ENCODE measurements around the gene FBN2. TPM values are rescaled to one million over a fixed set of nuclear protein-coding genes. Genes with fewer than 3 reads are reported as not detected.

Gene FBN2
- total RNA-seq, 1 experiment from 2014 or later = not detected

DNA sequence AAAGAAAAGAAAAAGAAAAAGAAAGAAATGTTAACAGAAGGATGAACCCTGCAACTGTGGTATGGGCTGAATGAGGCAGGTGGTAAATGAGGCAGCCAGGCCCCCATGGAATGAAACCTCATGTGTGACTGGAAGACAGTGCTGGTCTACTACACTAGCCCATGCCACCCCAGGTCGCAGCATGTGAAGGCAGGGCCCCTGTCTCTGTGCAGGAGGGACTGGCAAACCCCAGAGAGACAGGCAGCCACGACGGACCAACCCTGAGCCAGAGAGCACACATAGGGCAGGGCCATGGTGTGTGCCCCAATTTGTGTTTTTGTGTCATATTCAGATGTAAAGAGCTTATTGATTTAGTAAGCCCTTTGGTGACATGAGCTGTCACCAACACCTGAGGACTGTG, 198.5 kb downstream of the FBN2 start:
- no peak overlapping the region for H3K4me3 ChIP-seq (ENCODE audit: low read length)
- no peak for DNase-seq
- no peak overlapping the region for H3K27ac ChIP-seq (ENCODE audit: low read length)
- no peaks in the 10 kb centered on the region for H3K9me3 ChIP-seq (ENCODE audit: low read length)
- no peaks in the 10 kb centered on the region for H3K79me2 ChIP-seq (ENCODE audit: low read length)
- H3K36me3 ChIP-seq (ENCODE audit: insufficient read depth, low read length) = no peaks in the 10 kb centered on the region
- H3K9me2 ChIP-seq (replicated peaks; ENCODE audit: insufficient read depth, low read length) = no peaks in the 10 kb centered on the region
- H3K4me2 ChIP-seq (ENCODE audit: low read depth, low read length, poor library complexity, severe bottlenecking) = no peak overlapping the region
- H2AFZ ChIP-seq (ENCODE audit: low read length) = no peak overlapping the region
- H3K9ac ChIP-seq (ENCODE audit: low read length) = no peak overlapping the region
- H3K4me1 ChIP-seq (ENCODE audit: low read length) = no peaks in the 10 kb centered on the region
- no peaks in the 10 kb centered on the region for H4K20me1 ChIP-seq (ENCODE audit: insufficient read depth, low read depth, low read length)
- H3K27me3 ChIP-seq (ENCODE audit: low read length) = no peaks in the 10 kb centered on the region

DNA sequence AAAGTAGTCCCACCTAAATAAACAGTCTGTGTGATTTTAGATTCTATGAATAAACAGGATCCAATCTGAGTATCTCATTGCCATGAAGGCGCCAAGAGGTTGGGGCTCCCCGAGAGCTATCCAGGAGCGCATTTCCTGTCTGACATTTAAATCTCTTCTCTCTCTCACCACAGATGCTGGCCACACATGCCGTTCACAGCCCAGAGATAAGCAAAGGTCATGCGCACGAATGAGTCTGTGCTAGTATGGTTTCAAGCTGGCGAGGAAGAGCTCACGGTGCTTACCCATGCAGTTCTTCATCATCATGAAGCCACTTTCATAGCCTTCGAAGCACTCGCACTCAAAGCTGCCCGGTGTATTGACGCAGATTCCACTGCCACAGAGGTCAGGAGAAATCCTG, 199.4 kb downstream of the FBN2 start:
- no peaks in the 10 kb centered on the region for H4K20me1 ChIP-seq (ENCODE audit: insufficient read depth, low read depth, low read length)

DNA sequence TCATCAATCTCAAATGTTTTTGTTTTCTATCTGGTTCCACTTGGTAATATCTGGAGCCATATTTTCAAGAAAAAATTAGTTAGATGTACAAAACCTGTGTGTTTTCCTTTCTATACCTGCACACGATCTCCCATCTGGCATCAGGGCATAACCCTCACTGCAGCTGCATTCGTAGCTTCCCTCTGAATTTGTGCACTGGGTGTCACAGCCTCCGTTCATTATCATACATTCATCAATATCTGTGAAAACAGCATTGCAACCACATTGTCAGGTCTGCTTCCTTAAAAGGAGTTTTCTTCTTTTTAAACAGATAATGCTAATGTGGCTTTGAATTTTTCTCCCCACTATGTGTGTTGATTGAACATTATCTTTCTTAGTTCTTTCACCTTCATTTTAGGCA, 202.7 kb downstream of the FBN2 start:
- no peak for DNase-seq
- H2AFZ ChIP-seq (ENCODE audit: low read length) = no peak overlapping the region
- H3K9ac ChIP-seq (ENCODE audit: low read length) = no peak overlapping the region
- H3K4me2 ChIP-seq (ENCODE audit: low read depth, low read length, poor library complexity, severe bottlenecking) = no peak overlapping the region
- no peaks in the 10 kb centered on the region for H4K20me1 ChIP-seq (ENCODE audit: insufficient read depth, low read depth, low read length)
- H3K27me3 ChIP-seq (ENCODE audit: low read length) = no peaks in the 10 kb centered on the region
- H3K27ac ChIP-seq (ENCODE audit: low read length) = no peak overlapping the region
- H3K9me3 ChIP-seq (ENCODE audit: low read length) = no peaks in the 10 kb centered on the region
- H3K4me3 ChIP-seq (ENCODE audit: low read length) = no peak overlapping the region
- no peaks in the 10 kb centered on the region for H3K4me1 ChIP-seq (ENCODE audit: low read length)
- no peaks in the 10 kb centered on the region for H3K79me2 ChIP-seq (ENCODE audit: low read length)
- no peaks in the 10 kb centered on the region for H3K36me3 ChIP-seq (ENCODE audit: insufficient read depth, low read length)
- H3K9me2 ChIP-seq (replicated peaks; ENCODE audit: insufficient read depth, low read length) = no peaks in the 10 kb centered on the region

More for the DNA sequence above, 199.4 kb downstream of the FBN2 start:
- Histone ChIP-seq H3K36me3 (ENCODE audit: insufficient read depth, low read length) (no peaks in the 10 kb centered on the region), H3K27me3 (ENCODE audit: low read length) (no peaks in the 10 kb centered on the region), H3K4me1 (ENCODE audit: low read length) (no peaks in the 10 kb centered on the region), H3K27ac (ENCODE audit: low read length) (no peak overlapping the region), H3K4me3 (ENCODE audit: low read length) (no peak overlapping the region), H3K79me2 (ENCODE audit: low read length) (no peaks in the 10 kb centered on the region), H2AFZ (ENCODE audit: low read length) (no peak overlapping the region), H3K9ac (ENCODE audit: low read length) (no peak overlapping the region), H3K9me3 (ENCODE audit: low read length) (no peaks in the 10 kb centered on the region), H3K9me2 (replicated peaks; ENCODE audit: insufficient read depth, low read length) (no peaks in the 10 kb centered on the region), H3K4me2 (ENCODE audit: low read depth, low read length, poor library complexity, severe bottlenecking) (no peak overlapping the region)
- DNase-seq = no peak

DNA sequence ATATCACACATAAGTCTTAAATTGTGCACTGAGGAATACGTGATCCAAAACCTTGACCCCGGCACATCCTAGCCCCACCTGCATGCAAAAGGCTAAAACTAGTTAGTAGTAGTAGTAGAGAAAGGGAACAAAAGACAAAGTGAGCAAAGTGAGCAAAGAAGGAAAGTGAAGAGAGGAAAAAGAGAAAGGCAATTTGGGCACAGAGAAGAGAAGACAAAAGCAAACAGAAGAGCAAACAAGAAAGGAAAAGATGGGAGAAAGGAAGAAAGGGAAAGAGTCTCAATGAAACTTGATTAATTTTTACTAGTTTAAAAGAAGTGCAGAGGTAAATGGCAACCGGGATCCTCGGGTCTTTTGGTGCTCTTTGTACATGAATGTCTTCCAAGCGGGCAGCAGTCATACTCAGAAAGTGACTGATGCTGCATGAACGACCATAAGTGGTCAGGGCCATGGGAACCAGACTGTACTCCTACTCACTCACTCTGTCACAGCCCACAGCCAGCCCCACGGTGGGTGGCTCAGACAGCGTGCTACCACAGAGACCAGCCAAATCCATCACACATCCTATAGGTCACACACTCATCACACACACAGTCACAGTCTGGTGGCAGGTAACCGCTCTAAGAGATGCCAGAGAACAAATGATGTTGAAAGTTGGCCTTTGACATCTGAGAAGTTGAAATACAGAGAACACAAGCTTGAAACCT, 203.9 kb downstream of the FBN2 start:
- Histone ChIP-seq H4K20me1 (ENCODE audit: insufficient read depth, low read depth, low read length) (no peaks in the 10 kb centered on the region), H3K9me2 (replicated peaks; ENCODE audit: insufficient read depth, low read length) (no peaks in the 10 kb centered on the region), H3K79me2 (ENCODE audit: low read length) (no peaks in the 10 kb centered on the region), H2AFZ (ENCODE audit: low read length) (no peak overlapping the region), H3K9me3 (ENCODE audit: low read length) (no peaks in the 10 kb centered on the region), H3K27ac (ENCODE audit: low read length) (no peak overlapping the region), H3K4me1 (ENCODE audit: low read length) (no peaks in the 10 kb centered on the region), H3K4me3 (ENCODE audit: low read length) (no peak overlapping the region), H3K27me3 (ENCODE audit: low read length) (no peaks in the 10 kb centered on the region), H3K36me3 (ENCODE audit: insufficient read depth, low read length) (no peaks in the 10 kb centered on the region), H3K9ac (ENCODE audit: low read length) (no peak overlapping the region), H3K4me2 (ENCODE audit: low read depth, low read length, poor library complexity, severe bottlenecking) (no peak overlapping the region)
- DNase-seq = no peak

DNA sequence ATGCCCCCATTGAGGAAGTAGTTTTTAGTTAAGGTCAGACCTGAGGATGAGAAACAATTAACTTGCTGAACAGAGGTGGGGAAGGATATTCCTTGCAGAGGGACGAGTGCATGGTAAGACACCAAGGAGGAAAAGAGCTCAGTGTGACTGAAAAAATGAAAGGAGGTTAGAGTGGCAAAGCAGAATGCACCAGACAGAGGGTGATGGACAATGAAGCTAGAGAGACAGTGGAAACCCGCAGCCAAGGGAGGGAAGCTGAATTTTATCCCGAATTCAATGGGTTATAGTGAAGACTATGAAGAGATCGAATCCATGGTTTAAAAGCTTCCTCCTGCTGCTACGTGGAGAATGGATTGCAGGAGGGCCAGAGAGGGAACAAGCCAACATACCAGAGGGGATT, 206.8 kb downstream of the FBN2 start:
- no peak overlapping the region for H3K4me3 ChIP-seq (ENCODE audit: low read length)
- no peak overlapping the region for H3K4me2 ChIP-seq (ENCODE audit: low read depth, low read length, poor library complexity, severe bottlenecking)
- no peaks in the 10 kb centered on the region for H3K9me2 ChIP-seq (replicated peaks; ENCODE audit: insufficient read depth, low read length)
- H3K36me3 ChIP-seq (ENCODE audit: insufficient read depth, low read length) = no peaks in the 10 kb centered on the region
- no peaks in the 10 kb centered on the region for H3K9me3 ChIP-seq (ENCODE audit: low read length)
- H3K9ac ChIP-seq (ENCODE audit: low read length) = no peak overlapping the region
- H3K4me1 ChIP-seq (ENCODE audit: low read length) = no peaks in the 10 kb centered on the region
- no peak overlapping the region for H2AFZ ChIP-seq (ENCODE audit: low read length)
- H3K79me2 ChIP-seq (ENCODE audit: low read length) = no peaks in the 10 kb centered on the region
- no peaks in the 10 kb centered on the region for H3K27me3 ChIP-seq (ENCODE audit: low read length)
- no peak for DNase-seq
- H4K20me1 ChIP-seq (ENCODE audit: insufficient read depth, low read depth, low read length) = no peaks in the 10 kb centered on the region
- H3K27ac ChIP-seq (ENCODE audit: low read length) = no peak overlapping the region

DNA sequence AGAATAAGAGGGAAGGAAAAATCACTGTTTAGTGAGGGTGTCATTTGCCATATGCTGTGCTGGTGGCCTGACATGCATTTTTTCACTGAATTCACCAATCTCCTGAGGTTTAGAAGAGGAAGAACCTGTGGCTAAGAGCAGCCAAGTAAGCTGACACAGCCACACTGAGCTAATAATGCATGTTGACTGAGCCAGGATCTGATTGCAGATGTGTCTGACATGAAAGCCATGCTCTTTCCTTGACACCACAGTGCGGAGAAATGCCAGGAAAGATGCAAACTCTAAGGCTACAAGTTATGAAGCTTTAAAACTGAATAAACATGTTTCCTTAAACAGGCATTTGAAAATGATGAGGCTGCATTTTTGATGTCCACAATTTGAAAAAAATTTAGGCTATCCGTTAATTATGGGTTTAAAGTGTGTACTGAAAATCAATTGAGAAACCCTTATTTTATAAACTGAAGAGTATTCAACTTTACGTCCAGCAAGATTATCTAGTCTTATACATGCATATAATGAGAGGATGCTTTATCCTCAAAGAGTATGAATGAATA, 208.6 kb downstream of the FBN2 start:
- H3K27me3 ChIP-seq (ENCODE audit: low read length) = no peaks in the 10 kb centered on the region
- H3K9me3 ChIP-seq (ENCODE audit: low read length) = no peaks in the 10 kb centered on the region
- no peaks in the 10 kb centered on the region for H3K79me2 ChIP-seq (ENCODE audit: low read length)
- no peak overlapping the region for H3K9ac ChIP-seq (ENCODE audit: low read length)
- no peak overlapping the region for H3K4me2 ChIP-seq (ENCODE audit: low read depth, low read length, poor library complexity, severe bottlenecking)
- H4K20me1 ChIP-seq (ENCODE audit: insufficient read depth, low read depth, low read length) = no peaks in the 10 kb centered on the region
- H3K4me1 ChIP-seq (ENCODE audit: low read length) = no peaks in the 10 kb centered on the region
- DNase-seq = no peak
- H2AFZ ChIP-seq (ENCODE audit: low read length) = no peak overlapping the region
- no peaks in the 10 kb centered on the region for H3K36me3 ChIP-seq (ENCODE audit: insufficient read depth, low read length)
- no peak overlapping the region for H3K4me3 ChIP-seq (ENCODE audit: low read length)
- no peak overlapping the region for H3K27ac ChIP-seq (ENCODE audit: low read length)
- no peaks in the 10 kb centered on the region for H3K9me2 ChIP-seq (replicated peaks; ENCODE audit: insufficient read depth, low read length)

DNA sequence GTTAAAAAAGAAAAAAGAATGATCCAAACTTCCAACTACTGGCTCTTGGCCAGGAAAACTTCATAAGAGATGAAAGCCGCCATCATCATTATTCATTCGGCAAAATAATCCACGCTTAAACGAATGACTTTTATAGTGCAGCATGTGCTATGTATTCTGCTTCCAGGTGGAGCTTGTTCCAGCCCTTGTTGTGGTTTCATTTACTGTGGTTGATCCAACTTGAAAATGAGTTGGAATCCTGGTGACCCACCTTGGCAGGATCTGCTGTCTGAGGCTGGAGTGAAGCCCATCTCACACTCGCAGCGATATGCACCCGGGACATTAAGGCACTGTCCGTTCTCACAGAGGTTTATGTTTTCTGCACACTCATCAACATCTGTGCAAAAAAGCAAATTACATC, 209.6 kb downstream of the FBN2 start:
- H3K79me2 ChIP-seq (ENCODE audit: low read length) = no peaks in the 10 kb centered on the region
- no peak overlapping the region for H3K4me2 ChIP-seq (ENCODE audit: low read depth, low read length, poor library complexity, severe bottlenecking)
- no peak overlapping the region for H3K27ac ChIP-seq (ENCODE audit: low read length)
- H3K9ac ChIP-seq (ENCODE audit: low read length) = no peak overlapping the region
- H3K36me3 ChIP-seq (ENCODE audit: insufficient read depth, low read length) = no peaks in the 10 kb centered on the region
- no peak overlapping the region for H2AFZ ChIP-seq (ENCODE audit: low read length)
- no peaks in the 10 kb centered on the region for H3K9me3 ChIP-seq (ENCODE audit: low read length)
- H3K27me3 ChIP-seq (ENCODE audit: low read length) = no peaks in the 10 kb centered on the region
- no peak for DNase-seq
- no peaks in the 10 kb centered on the region for H3K9me2 ChIP-seq (replicated peaks; ENCODE audit: insufficient read depth, low read length)
- H3K4me3 ChIP-seq (ENCODE audit: low read length) = no peak overlapping the region
- no peaks in the 10 kb centered on the region for H4K20me1 ChIP-seq (ENCODE audit: insufficient read depth, low read depth, low read length)
- no peaks in the 10 kb centered on the region for H3K4me1 ChIP-seq (ENCODE audit: low read length)

DNA sequence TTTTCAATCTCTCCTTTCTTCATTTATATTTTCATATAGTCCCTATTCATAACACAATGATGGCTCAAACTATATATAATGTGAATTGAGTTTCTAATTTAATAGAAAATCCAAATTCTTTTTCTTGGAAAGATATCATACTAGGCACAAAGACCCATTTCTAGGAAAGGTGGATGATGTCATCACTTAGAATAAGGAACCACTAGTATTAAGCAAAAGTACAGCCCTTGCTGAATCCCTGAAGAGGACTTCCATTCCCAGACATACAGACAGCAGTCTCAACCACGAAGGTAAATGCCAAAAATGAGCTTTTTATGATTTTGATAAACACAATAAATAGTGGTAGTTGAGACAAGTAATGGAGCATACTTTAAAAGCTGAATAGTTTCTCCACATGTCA, 210.0 kb downstream of the FBN2 start:
- Histone ChIP-seq H3K4me1 (ENCODE audit: low read length) (no peaks in the 10 kb centered on the region), H3K79me2 (ENCODE audit: low read length) (no peaks in the 10 kb centered on the region), H3K4me3 (ENCODE audit: low read length) (no peak overlapping the region), H3K9me2 (replicated peaks; ENCODE audit: insufficient read depth, low read length) (no peaks in the 10 kb centered on the region), H3K36me3 (ENCODE audit: insufficient read depth, low read length) (no peaks in the 10 kb centered on the region), H3K27ac (ENCODE audit: low read length) (no peak overlapping the region), H3K9me3 (ENCODE audit: low read length) (no peaks in the 10 kb centered on the region), H4K20me1 (ENCODE audit: insufficient read depth, low read depth, low read length) (no peaks in the 10 kb centered on the region), H3K9ac (ENCODE audit: low read length) (no peak overlapping the region), H2AFZ (ENCODE audit: low read length) (no peak overlapping the region), H3K4me2 (ENCODE audit: low read depth, low read length, poor library complexity, severe bottlenecking) (no peak overlapping the region), H3K27me3 (ENCODE audit: low read length) (no peaks in the 10 kb centered on the region)
- no peak for DNase-seq

All from Karpas-422 (cell line).